HG02571 (cell line): ENCODE results near the gene SLC44A3.

Experiments
- ATAC-seq: cut with Tn5 transposase; IDR thresholded peaks from one replicate; pipeline ENCODE4 v1.9.1; 2021; ENCODE audit warnings: mild to moderate bottlenecking, moderate library complexity; ENCODE audit not compliant: unreplicated experiment

SLC44A3 gene

DNA sequence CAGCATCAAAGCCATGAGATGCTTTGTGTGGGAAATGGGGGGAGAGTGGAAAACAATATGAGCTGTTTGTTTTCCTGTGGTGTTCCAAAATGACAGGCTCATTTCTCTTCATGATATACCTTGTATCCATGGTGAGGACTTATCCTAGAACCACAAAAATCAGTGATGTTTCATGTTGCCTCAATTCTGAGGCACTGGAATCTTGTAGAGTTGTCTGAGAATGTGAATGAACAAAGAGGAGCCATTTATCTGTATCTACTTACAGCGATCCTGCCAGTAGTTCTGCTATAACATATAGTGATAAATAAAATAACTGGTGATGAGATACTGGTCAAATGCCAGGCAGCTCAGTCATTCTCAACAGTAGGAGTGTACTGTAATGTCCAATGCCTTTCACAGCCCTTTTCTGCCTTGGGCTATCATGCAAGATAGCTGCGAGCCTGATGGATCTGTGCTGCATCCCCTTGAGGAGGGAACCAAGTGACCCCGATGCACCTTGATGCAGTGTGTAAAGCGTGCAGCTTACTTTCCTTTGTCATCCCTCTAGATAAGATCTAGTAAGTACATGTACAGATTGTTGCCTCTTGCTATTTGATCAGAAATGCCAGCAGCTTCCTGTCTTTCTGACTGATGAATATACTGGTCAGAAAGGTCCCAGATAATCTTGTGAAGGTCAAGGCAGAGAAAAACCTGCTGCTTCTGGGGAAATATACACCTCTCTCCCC lies 52.8 kb downstream of the SLC44A3 start:
- no peak for ATAC-seq

DNA sequence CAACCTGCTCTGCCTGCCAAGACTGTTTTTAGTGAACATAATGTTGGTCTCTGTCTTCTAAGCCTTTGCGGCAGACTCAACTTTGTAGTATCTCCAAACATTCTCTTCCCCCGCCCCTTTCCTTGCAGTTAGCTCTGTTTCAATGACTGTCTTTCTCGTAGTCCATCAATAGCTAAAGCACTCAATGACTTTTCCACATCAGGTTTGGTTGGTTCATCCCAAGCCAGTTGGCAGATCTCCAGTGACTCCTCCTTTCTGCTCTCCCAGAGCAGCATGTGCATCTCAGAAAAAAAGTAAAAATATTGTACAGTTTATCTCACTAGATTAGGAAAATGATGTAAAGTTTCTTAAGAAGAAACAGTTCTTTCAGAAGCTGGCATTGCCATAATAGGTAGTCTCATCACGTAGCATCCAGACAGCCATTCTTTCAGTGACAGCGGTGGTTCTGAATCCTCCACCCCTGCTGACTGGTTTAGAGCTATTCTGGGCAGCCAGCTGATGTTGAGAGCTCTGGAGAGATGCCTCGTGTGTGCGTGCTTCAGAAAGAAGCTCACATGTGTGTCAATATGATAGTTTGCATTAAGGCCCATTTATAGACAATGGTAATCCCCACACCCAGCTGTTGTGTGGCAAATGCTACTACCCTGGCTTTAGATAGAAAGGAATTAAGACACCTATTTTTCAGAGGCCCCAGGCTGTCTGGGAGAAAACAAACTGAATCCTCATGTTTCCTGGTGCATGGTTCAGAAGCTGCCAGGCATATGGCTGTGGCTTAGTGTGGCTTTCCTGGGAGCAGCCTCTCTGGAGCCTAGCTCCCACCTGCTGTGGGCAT lies 53.6 kb downstream of the SLC44A3 start:
- peak; percentile 70 for ATAC-seq

DNA sequence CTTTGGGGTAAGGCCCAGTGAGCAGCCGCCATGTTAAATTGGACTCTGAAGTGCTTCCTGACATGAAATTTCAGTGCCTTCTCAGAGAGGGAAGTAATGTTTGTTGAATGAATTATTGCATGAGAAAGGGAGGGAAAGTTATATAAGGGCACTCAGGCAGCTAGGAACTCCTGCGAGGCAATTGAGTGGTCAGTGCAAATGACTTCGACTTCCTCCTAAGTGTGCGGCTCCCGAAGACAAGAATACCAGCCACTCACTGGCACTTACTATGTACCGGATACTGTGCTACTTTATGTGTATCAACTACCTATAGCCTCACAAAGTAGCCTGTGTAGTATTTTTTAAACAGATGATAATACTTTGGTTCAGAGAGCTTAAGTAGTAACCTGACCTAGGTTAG lies 54.3 kb downstream of the SLC44A3 start:
- no peak for ATAC-seq

DNA sequence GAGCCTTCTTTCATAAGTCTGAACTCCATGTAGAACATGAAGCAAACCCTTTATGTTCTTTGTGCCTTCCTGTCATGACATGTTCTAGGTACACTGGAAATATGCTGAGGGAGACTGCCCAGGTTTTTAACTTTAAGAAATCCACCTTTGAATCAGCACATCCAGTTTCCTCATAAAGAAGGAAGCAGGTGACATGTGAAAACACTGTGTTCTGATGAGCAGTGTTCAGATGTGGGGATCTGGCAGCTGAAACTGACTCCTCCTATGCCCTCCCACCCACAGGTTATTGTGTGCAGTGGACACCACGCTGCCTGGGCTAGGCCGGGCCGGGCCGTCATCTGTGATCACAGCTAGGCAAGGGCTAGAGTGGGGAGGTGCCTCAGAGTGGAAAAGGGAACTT lies 55.6 kb downstream of the SLC44A3 start:
- ATAC-seq: no peak

DNA sequence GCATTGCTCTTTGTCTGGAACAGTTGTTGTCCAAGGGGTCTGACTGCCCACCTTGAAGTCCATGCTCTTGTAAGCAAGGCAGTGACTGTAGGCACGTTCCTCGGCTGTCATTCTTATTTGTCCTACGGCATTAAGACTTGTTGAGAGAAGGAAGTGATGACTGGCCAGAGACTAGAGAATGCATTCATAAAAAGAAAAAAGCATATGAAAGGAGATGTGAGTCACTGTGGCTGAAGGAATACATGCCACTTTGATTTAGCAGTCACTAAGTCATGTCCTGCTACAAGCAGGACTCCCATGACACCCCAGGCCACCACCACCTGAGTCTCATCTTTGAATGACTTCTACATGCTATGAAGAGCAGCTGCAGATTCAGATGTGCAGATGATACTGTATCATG lies 56.2 kb downstream of the SLC44A3 start:
- no peak for ATAC-seq

DNA sequence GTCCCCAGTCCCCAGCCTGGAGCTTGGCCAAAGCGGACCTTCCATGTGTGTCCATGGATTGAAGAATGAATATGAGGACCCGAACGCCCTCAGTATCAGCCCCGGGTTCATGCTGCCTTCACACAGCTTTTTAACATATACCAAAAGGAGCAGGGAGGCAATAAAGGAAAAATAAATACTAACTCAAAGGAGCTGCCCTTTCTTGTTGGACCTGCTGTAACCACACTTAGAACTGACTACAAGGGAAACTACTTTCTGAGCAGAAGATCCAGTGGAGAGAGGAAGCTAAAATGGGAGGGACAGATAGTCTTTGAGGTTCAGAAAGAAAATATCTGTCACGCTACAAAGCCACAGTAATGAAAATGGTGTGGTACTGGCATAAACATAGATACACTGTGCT lies 58.2 kb downstream of the SLC44A3 start:
- ATAC-seq: no peak

DNA sequence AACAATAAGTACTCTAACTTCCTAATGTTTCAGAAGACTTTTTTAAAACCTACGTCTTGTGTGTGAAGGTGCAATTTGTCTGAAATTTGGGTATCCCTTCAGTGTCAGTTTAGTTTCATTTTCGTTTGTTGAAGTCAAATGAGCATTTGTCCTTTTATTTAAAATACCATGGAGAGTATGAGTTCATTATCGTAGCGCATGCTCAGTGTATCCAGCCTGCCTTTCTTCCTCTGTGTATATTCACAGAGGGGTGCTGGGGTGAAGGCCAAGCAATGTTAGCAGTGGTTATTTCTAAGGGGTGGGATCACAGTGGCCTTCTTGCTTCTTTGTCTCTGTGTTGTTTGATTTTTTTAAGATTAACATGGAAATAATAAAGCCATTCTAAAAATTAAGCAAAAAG lies 63.5 kb downstream of the SLC44A3 start:
- no peak for ATAC-seq

DNA sequence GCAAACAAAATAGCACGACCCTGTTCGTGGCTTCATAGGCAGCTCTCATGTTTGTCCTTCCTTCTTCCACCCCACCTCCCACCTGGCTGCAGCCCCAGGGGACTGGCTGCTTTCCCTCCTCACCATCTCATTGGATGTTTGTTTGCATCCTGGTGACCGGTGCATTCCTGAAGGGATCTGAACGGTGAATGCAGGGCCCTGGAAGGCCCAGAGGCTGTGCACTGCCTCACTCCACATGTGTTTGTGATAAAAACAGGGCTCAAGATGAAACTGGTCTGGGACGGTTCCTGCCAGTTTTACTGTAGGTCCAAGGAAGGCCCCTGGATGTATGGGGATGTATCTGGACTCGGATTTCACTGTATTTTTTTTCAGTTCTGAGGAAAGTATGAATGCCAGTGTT lies 63.9 kb downstream of the SLC44A3 start:
- ATAC-seq: no peak

DNA sequence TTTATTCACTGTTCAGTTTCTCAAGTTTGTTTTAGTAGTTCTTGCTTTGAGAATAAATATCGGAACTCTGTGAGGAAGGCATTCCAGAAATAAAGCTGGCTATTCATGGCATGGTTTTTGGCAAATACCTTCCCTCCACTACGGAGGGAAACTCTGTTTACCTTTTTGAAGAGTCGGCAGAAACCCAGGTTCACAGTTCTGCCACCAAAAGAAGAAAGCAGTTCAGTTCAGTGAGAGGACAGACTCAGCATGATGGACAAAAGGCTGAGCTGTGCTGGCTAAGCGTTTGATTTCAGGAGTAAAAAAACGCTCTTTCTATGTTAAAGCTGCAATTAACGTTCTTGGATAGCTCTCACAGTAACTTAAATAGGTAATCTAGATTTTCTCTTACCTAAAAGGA lies 64.3 kb downstream of the SLC44A3 start:
- no peak for ATAC-seq

DNA sequence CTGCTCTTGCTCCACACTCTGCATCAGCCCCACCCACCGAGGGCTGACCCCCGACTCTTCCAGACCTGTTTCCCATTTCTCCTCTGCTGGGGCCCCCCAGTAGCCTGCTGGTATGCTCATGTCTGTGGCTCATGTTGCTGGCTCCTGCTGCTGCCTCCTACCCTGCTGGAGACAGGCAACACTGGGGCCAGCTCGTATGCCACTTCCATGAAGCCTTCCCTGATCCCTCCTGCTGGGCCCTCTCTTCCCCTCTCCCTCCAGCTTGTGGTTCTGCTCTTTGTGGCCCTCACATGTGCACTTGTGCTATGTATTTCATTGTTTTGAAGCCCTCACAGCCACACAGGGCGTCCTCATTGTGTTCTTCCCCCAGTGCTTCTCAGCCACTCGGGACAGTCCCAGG lies 66.2 kb downstream of the SLC44A3 start:
- no peak for ATAC-seq

DNA sequence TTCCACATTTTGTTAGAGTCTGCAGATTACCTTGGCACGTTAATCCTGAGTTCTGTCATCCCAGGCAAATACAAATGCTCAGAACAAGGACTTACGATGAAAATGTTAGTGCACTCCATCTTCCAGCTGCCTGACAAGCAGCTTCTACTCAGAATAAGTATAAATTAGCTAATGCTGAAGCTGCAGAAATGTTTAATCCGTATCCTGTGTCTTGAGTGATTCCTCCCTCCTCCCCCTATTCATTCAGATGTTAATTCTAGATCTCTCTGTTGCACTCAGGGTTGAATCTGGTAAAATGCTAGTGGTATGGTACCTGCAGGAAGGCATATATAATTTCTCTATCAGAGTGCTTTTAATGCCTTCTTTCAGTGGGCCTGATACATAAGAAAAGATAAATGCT lies 66.9 kb downstream of the SLC44A3 start:
- ATAC-seq: no peak

DNA sequence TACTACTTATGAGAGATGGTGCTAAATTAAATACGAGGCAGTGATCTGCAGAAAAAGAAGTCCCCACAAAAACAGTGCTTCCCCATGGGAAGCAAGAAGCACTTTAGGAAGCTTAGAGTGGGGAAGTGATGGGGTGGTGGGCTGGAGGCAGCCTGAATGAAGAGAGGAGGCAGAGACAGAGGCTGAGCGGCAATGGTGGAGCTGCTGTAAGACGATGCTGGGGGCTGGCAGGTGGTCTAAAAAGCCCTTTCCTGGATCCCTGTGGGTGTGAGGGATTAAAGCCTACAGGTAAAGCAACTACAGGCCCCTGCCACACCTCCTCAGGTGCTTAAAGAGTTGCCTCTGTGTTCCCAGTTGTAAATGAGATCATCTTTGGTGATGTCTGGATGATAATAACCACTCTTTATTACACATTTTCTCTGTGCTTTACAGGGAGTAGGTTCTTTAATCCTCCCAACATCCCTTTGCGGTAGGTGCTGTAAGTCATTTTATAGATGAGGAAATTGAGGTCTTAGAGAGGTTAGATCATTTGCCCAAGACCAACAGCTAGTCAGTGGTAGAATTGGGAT lies 67.5 kb downstream of the SLC44A3 start:
- no peak for ATAC-seq

DNA sequence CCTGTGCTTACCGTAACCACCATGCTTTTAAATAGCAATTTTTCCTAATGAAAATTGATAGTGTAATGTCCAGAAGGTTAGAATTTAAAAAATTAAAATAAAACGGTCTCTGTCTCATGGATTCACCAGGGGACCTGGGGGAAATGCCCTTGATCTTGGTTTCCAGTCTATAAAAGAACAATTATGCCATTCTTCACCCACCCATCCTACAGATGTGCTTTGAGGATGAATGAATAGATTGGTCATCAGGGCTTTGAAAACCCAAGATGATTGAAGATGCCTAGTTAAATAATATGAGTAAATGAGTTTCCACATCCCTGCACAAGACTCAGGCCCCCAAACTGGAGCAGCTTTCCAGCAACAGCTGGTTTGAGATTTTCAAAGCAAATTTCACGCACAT lies 68.0 kb downstream of the SLC44A3 start:
- no peak for ATAC-seq

DNA sequence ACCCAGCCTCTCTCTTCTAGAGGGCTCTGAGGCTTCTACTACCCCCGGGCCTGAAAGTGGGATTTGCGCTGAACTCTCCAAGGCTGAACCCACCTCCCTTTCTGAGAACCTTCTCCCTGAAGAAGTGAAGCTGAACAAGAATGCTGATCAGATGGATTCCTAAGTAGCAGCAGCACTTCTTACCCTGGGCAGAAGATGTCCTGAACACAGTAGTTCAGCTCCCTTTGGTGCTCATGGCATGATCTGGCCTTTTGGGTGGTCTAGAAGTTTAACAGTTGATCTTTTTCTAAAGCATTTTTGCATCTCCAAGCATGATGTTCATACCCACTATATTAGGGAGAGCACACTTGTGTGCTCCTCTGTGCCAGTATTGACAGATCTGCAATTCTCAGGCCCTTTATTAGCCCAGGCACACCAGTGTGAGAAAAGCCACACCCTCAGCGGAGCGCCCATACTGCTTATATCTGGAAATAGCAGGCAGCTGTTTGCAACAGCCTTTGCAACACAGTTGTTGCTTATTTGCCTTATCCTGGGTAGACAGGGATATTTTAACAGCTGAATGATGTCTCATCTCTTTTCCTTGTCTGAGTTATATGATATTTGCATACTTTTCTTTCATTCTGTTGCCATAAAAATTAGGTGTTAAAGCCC lies 72.6 kb downstream of the SLC44A3 start:
- no peak for ATAC-seq

DNA sequence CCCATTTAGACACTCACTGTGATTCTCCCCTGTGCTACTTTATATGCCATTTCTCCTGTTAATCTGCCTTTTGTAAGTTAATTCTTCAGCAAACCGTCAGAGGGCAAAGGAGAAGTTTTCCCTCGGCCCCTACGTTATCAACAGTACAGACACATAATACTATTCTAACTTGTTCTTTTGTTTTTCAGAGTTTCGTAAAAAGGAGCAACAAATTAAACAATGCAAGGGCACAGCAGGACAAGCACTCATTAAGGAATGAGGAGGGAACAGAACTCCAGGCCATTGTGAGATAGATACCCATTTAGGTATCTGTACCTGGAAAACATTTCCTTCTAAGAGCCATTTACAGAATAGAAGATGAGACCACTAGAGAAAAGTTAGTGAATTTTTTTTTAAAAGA lies 74.5 kb downstream of the SLC44A3 start:
- no peak for ATAC-seq

DNA sequence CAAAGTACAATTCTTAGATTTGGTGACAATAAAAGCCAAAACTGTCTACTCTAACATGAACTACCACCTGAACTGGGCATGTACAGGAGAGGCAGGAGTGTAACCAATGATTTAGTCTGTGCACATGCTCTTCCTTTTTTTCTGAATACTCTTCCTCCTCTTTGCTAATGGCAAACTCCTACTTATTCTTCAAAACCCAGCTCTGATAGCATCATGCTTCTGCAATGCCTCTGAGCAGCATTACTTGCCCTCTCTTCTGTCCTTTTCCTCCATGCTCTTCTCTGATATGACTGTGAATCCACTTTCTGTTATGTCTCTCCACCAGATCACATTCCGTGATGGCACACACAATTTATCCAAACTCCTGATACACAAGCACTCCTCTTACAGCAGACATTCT lies 75.4 kb downstream of the SLC44A3 start:
- no peak for ATAC-seq

DNA sequence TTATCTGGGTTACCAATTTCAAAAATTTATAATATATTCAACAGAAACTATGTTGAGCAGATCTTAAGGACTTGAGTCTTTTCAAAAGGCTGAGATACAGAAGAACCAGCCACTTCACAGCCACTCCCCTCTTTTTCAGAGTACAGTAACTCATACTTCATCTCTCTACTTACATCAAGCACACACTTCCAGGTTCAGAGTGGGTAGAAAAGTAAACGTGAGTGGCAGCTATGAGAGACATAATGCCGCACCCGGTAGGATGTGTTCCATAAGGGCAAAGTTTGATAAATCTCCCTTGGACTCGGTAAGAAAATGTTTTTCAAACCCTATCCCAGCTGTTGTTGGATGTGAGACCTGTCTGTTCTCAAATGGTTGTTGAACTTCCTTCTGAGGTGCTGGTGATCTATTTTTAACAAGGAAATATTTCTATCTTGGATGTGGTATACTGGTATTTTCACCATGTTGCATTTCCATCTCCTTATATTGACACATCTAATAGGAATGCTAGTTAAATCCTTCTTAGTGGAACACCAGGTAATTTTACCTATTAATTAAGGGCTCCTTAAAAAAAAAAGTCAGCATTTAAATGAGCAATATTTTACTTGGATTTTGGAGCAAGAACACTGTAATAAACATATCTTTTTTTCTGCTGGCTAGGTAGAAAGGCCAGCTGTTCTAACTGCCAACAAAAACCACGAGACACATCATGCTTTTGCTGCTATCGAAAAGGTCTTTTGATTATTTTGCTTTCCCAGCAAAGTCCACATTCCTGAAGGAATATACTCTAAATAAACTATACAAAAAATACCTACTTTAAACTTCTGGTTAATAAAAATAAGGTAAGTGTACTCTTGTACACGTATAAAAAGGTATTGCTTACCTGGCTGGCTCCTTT lies 78.6 kb downstream of the SLC44A3 start:
- no peak for ATAC-seq

DNA sequence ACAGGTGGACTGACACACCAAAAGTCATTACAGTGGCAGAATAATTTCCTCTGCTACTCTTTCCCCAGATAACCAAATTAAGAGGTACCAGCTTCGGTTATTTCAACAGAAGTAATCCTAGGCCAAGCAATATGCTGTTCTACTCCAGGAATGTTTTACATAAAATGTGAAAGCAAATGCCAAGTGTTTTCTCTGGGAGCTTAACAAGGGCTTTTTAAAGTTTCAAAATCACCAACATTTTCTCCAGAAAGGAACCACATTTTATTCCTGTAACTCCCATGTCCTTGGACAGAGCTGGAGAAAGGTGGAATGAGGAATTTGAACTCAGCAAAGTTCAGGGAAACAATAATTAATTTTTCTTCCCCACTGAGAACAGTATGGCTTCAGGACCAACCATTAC lies 79.6 kb downstream of the SLC44A3 start:
- ATAC-seq: no peak

DNA sequence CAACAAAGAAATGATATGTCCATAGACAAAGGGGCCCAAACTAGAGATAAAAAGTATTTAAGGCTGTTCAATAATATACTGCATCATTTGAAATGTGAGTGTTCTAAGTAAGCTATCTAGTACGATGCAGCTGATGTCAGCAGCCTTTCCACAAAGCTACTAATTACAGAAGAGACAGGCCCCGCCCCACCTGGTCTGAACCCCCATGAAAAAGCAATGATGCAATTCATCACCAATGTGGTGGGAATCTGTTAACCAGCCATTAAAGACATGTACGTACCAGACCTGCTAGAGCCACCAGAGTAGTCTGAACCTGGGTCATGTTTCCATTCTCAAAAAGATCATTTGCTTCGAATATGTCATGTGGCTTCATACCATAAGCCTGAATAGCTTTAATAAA lies 81.7 kb downstream of the SLC44A3 start:
- ATAC-seq: no peak

DNA sequence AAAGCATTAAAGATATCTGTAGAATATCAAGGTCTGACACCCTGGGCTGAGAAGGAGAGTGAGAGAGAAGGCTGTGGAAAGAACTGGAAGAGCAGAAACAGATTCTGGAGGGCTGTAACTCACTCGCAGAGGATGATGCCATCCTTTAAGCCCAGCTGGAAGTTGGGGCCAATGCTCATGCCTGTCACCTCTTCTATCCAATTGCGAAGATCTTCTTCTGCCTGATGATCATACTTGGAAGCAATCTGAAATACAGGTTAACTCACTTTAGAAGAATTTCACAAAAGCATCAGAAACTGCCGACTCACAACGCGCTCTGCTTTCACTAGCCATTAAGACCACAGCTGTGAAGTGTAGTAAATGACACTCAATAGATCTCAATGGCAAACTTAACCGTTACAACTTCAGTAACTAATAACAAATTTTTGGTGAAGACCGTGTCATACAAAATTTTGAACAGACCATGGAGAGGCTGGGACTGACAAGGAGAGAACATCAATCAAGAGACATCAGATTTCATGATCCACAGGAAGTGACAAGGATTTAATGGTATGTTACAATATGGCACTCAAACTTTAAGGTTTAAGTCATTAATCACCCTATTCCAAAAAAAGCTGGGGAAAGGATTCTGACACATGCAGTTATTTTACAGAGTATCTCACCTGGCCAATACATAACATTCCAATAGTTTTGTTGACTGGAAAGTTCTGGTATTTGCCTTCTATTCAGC lies 83.3 kb downstream of the SLC44A3 start:
- no peak for ATAC-seq
